Stimulated activated CD4-positive, alpha-beta T cell treated with anti-CD3 and anti-CD28 coated beads, TNF-alpha, amount 100 ng/mL, for 48 hours (primary cell): ENCODE measurements around the gene TLX2.

Source experiments
- DNase-seq, 3 donors: peaks; one replicate each; pipeline ENCODE4 v3.0.0-alpha.2; 2020; ENCODE audit warnings: low read depth in 3 of 3

TLX2 gene

GRCh38 chr2:74496997-74497776 lies 17.1 kb upstream of the TLX2 start:
- no peak for DNase-seq

- DNase-seq, result no peak
These were observed 16.3 kb upstream of the TLX2 start for GRCh38 chr2:74497777-74498499.

- no peak for DNase-seq
These were observed 15.6 kb upstream of the TLX2 start for GRCh38 chr2:74498500-74499266.

GRCh38 chr2:74499267-74499939 lies 14.8 kb upstream of the TLX2 start, which contains the start of gene LBX2:
LBX2 (minus strand) TSS chr2:74499603; CDS start chr2:74499537, 66 bp downstream.
- DNase-seq, result no peak

GRCh38 chr2:74499940-74500577 lies 14.2 kb upstream of the TLX2 start:
- no peak for DNase-seq

- DNase-seq, result no peak
These were observed 13.7 kb upstream of the TLX2 start for GRCh38 chr2:74500578-74500946.

- no peak for DNase-seq
These were observed 12.7 kb upstream of the TLX2 start for GRCh38 chr2:74501335-74502071.

- no peak for DNase-seq
These were observed 12.0 kb upstream of the TLX2 start for GRCh38 chr2:74502147-74502719.

GRCh38 chr2:74502720-74503505 lies 11.3 kb upstream of the TLX2 start:
- DNase-seq, result no peak

GRCh38 chr2:74503506-74504475 lies 10.5 kb upstream of the TLX2 start:
- DNase-seq, result no peak

GRCh38 chr2:74504591-74504990 lies 9.7 kb upstream of the TLX2 start:
- no peak for DNase-seq

- DNase-seq, result no peak
These were observed 8.6 kb upstream of the TLX2 start for GRCh38 chr2:74505448-74506246.

- DNase-seq, result peak; percentile 94 to 99 (median 95)
These were observed 6.9 kb upstream of the TLX2 start, which contains the start of gene PCGF1 for GRCh38 chr2:74507145-74507925. PCGF1 (minus strand) TSS chr2:74507695; CDS start chr2:74507668, 27 bp downstream.

- no peak for DNase-seq
These were observed 6.2 kb upstream of the TLX2 start for GRCh38 chr2:74507926-74508520.

- no peak for DNase-seq
These were observed 4.0 kb upstream of the TLX2 start for GRCh38 chr2:74510272-74510671.
